Glutamatergic neuron (in vitro differentiated cells): Measurements from ENCODE around the gene PZP. TPM values are rescaled to one million over a fixed set of nuclear protein-coding genes. Genes with fewer than 3 reads are reported as not detected.

ENCODE experiments used
- DNase-seq: peaks from one replicate; pipeline ENCODE4 v3.0.0; 2022
- H3K27ac Mint-ChIP-seq: one replicate; pipeline ENCODE4 v1.8.0; 2020; ENCODE audit warnings: mild to moderate bottlenecking, mixed read lengths, inconsistent platforms; ENCODE audit not compliant: unreplicated experiment
- H3K27me3 Mint-ChIP-seq: one replicate; pipeline ENCODE4 v1.8.0; 2020; ENCODE audit warnings: mild to moderate bottlenecking, moderate library complexity, mixed read lengths, inconsistent platforms; ENCODE audit not compliant: unreplicated experiment
- H3K36me3 Mint-ChIP-seq: one replicate; pipeline ENCODE4 v1.8.0; 2020; ENCODE audit warnings: mild to moderate bottlenecking, mixed read lengths, inconsistent platforms; ENCODE audit not compliant: unreplicated experiment
- H3K4me1 Mint-ChIP-seq: one replicate; pipeline ENCODE4 v1.8.0; 2020; ENCODE audit warnings: mild to moderate bottlenecking, low read depth, mixed read lengths, inconsistent platforms; ENCODE audit not compliant: unreplicated experiment
- H3K4me3 Mint-ChIP-seq: one replicate; pipeline ENCODE4 v1.8.0; 2020; ENCODE audit warnings: mild to moderate bottlenecking, mixed read lengths, inconsistent platforms; ENCODE audit not compliant: unreplicated experiment
- H3K9me3 Mint-ChIP-seq: one replicate; pipeline ENCODE4 v1.8.0; 2020; ENCODE audit warnings: mild to moderate bottlenecking, moderate library complexity, mixed read lengths, inconsistent platforms; ENCODE audit not compliant: unreplicated experiment
- CTCF ChIP-seq: fragments of 200-600 bp; sonication (generic); IDR thresholded peaks from one replicate; pipeline ENCODE4 v1.5.0; 2021; ENCODE audit not compliant: partially characterized antibody, unreplicated experiment
- total RNA-seq: library from RNA; stranded (reverse); fragmentation: NEBNext Ultra II Directional; extraction: Animal tissue kit (Norgen Biotek cat#: 25700); gene quantifications from one replicate; pipeline ENCODE4 v1.2.1, GENCODE V29; 2021; ENCODE audit not compliant: unreplicated experiment

PZP gene
- total RNA-seq, 1 donor from 2014 or later, result not detected

GRCh38 chr12:9113296-9113986 is 94.8 kb downstream of the PZP start:
- H3K4me3 Mint-ChIP-seq, result peak overlapping the region; percentile 72
- no peak for DNase-seq
- peaks cover 6% of the 10 kb centered on the region for H3K27me3 Mint-ChIP-seq
- peak overlapping the region; percentile 5 for H3K27ac Mint-ChIP-seq
- peaks cover 5% of the 10 kb centered on the region for H3K9me3 Mint-ChIP-seq
- no peaks in the 10 kb centered on the region for H3K36me3 Mint-ChIP-seq
- peaks cover 39% of the 10 kb centered on the region for H3K4me1 Mint-ChIP-seq
- TF ChIP-seq CTCF, result no peak

- no peak for DNase-seq
- H3K4me1 Mint-ChIP-seq, result peaks cover 39% of the 10 kb centered on the region
- no peaks in the 10 kb centered on the region for H3K36me3 Mint-ChIP-seq
- peaks cover 4% of the 10 kb centered on the region for H3K27me3 Mint-ChIP-seq
- no peak overlapping the region for H3K27ac Mint-ChIP-seq
- TF ChIP-seq CTCF, result no peak
- peak overlapping the region; percentile 68 for H3K4me3 Mint-ChIP-seq
- H3K9me3 Mint-ChIP-seq, result peaks cover 2% of the 10 kb centered on the region
These were observed 95.9 kb downstream of the PZP start for GRCh38 chr12:9112076-9112853.

GRCh38 chr12:9111525-9111924 is 96.7 kb downstream of the PZP start:
- H3K27me3 Mint-ChIP-seq, result no peaks in the 10 kb centered on the region
- no peak overlapping the region for H3K27ac Mint-ChIP-seq
- no peaks in the 10 kb centered on the region for H3K36me3 Mint-ChIP-seq
- no peak for DNase-seq
- peak overlapping the region; percentile 9 for H3K4me3 Mint-ChIP-seq
- no peaks in the 10 kb centered on the region for H3K9me3 Mint-ChIP-seq
- no peak for TF ChIP-seq CTCF
- H3K4me1 Mint-ChIP-seq, result peaks cover 37% of the 10 kb centered on the region

GRCh38 chr12:9109737-9110491 is 98.3 kb downstream of the PZP start:
- H3K27ac Mint-ChIP-seq, result no peak overlapping the region
- no peaks in the 10 kb centered on the region for H3K27me3 Mint-ChIP-seq
- H3K4me1 Mint-ChIP-seq, result peaks cover 28% of the 10 kb centered on the region
- no peak for DNase-seq
- no peaks in the 10 kb centered on the region for H3K9me3 Mint-ChIP-seq
- no peaks in the 10 kb centered on the region for H3K36me3 Mint-ChIP-seq
- TF ChIP-seq CTCF, result no peak
- no peak overlapping the region for H3K4me3 Mint-ChIP-seq
